ENCODE measurements around the gene NR0B2. TPM values are rescaled to one million over a fixed set of nuclear protein-coding genes. Genes with fewer than 3 reads are reported as not detected.

Gene NR0B2
- total and polyA plus RNA-seq, 2 of the 13 experiments (the other 11 are each of a cell fraction or from before 2014, with no cell fraction given), result 72.5 to 133 TPM

GRCh38 chr1:26879793-26880192 lies 34.0 kb downstream of the NR0B2 start (continued):
- no peak for TF ChIP-seq ZBTB40 (IDR thresholded peaks at IDR 0.05)
- TF ChIP-seq ZBTB40 (CRISPR knock-in tag; IDR thresholded peaks at IDR 0.05), result no peak
- no peak for TF ChIP-seq EHMT2 (IDR thresholded peaks at IDR 0.05; ENCODE audit: borderline replicate concordance, low read depth, low read length)
- TF ChIP-seq LRRFIP1 (CRISPR knock-in tag; conservative IDR thresholded peaks at IDR 0.05), result no peak
- no peak for TF ChIP-seq NCOR1 (IDR thresholded peaks at IDR 0.05; ENCODE audit: borderline replicate concordance, low read length)
- TF ChIP-seq ZBTB20 (CRISPR knock-in tag; IDR thresholded peaks at IDR 0.05; ENCODE audit: borderline replicate concordance, low read depth), result no peak
- TF ChIP-seq PBX3 (CRISPR knock-in tag; IDR thresholded peaks at IDR 0.05; ENCODE audit: borderline replicate concordance), result no peak
- no peak for TF ChIP-seq ZNF670 (CRISPR knock-in tag; IDR thresholded peaks at IDR 0.05; ENCODE audit: borderline replicate concordance)
- no peak for TF ChIP-seq REXO4 (CRISPR knock-in tag; IDR thresholded peaks at IDR 0.05; ENCODE audit: borderline replicate concordance)
- no peak for TF ChIP-seq THRA (CRISPR knock-in tag; IDR thresholded peaks at IDR 0.05; ENCODE audit: borderline replicate concordance)
- no peak for TF ChIP-seq HOXA3 (CRISPR knock-in tag; IDR thresholded peaks at IDR 0.05)
- TF ChIP-seq NFE2 (CRISPR knock-in tag; IDR thresholded peaks at IDR 0.05), result no peak
- no peak for TF ChIP-seq AGO2 (optimal IDR thresholded peaks at IDR 0.05; ENCODE audit: low read depth, low read length)
- no peak for TF ChIP-seq ZKSCAN5 (CRISPR knock-in tag; IDR thresholded peaks at IDR 0.05)
- no peak for TF ChIP-seq ZBTB3 (CRISPR knock-in tag; IDR thresholded peaks at IDR 0.05; ENCODE audit: borderline replicate concordance, low read depth)
- no peak for TF ChIP-seq TBP (CRISPR knock-in tag; IDR thresholded peaks at IDR 0.05)
- TF ChIP-seq RXRA (CRISPR knock-in tag; IDR thresholded peaks at IDR 0.05), result no peak

Data from HepG2 (cell line).